Stimulated activated CD4-positive, alpha-beta T cell treated with anti-CD3 and anti-CD28 coated beads, Interleukin-12 subunit alpha, Interleukin-12 subunit beta, amount 100 ng/mL, for 4 hours (primary cell): ENCODE data around the gene SHMT2.

Experiments used
- DNase-seq: peaks from one replicate; pipeline ENCODE4 v3.0.0-alpha.2; 2020

The SHMT2 gene

DNA sequence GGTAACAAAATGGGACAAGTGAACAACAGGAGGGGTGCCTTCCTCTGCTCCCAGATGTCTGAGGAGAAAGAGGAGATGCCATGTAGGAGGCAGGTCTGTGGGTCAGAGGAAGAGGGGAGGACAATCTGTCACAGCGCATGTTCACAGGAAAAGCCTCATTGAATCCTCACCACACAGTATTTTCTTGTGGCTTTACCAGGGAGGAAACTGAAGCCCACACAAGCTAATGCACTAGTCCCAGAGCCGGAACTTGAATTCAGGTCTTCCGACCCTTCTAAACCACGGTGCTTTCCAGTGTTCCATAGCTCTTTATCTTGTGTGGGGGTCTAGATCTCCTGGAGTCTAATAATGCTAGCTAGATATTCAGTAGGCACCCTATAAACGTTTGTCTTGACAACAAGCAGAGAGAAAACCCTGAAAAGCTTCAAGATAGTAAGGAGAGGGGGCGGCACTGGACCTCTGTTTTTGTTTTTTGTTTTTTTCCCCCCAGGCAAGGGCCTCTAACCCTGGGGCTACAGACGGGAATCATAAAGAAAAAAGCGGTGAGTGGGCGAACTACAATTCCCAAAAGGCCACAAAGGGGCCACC is 371 bp upstream of the SHMT2 start:
- DNase-seq, result no peak

DNA sequence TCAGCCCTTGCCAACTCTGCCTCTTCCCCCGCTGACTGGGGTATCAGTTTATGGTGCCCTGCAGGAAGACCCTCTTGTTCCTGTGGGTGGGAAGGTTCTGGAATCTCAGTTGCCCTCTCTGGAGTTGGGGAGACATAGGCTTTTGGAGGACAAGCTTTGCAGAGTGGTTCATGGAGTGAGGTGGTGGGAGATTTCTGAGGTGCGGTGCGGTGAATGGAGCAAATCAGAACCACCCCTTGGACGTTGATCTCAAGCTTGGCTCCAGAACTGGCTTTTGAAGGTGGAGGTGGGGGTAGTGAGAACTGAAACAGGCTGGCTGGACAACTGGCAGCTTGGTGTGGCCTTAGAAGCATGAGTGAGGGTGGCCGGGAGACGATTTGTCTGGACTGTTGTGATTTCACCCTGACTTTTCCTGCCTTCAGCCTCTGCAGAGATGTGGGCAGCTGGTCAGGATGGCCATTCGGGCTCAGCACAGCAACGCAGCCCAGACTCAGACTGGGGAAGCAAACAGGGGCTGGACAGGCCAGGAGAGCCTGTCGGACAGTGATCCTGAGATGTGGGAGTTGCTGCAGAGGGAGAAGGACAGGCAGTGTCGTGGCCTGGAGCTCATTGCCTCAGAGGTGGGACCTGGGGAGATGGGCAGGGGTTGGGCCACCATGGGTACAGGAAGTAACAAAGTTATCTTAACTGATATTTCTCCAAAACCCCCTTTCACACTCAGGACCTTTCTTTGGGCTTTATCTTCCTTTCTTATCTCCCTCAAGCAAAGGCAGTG is 1.1 kb downstream of the SHMT2 start:
- DNase-seq, result no peak

DNA sequence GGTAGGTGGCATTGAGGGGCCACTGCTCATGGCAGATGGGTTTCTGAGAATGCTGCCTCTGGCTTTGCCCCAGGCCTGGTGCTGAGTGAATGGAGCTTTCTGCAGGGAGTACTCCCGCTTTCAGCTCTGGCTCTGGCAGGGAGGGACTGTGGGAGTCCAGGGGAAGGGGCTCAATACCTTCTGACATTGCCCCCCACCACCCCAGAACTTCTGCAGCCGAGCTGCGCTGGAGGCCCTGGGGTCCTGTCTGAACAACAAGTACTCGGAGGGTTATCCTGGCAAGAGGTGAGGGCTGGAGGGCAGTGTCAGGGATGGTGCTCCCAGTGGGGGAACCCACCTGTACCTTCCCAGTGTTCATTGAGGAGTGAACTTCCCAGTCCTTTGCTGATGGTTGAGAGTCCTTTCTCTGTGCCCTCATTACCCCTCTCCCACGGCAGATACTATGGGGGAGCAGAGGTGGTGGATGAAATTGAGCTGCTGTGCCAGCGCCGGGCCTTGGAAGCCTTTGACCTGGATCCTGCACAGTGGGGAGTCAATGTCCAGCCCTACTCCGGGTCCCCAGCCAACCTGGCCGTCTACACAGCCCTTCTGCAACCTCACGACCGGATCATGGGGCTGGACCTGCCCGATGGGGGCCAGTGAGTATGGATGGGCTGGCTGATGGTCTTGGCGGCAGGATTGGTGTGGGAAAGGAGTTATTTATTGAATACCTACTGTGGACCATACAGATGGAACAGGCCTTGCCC is 1.9 kb downstream of the SHMT2 start:
- DNase-seq, result no peak

DNA sequence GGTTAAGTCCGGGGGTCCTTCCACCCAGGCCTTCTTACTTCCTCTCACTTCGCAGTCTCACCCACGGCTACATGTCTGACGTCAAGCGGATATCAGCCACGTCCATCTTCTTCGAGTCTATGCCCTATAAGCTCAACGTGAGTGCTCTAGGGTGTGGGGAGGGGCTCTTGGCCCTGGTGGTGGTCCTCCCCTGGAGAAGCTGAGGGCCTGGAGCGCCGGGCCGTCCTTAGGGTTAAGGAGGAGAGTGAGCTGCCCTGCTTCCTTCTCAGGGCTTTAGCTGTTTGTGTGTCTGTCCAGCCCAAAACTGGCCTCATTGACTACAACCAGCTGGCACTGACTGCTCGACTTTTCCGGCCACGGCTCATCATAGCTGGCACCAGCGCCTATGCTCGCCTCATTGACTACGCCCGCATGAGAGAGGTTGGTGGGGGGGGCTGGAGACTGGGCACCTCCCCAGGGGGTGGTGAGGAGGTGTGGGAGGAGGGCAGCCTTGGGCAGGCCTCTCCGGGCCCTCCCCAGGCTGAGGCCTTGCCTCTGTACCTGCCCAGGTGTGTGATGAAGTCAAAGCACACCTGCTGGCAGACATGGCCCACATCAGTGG is 2.7 kb downstream of the SHMT2 start:
- DNase-seq, result no peak

DNA sequence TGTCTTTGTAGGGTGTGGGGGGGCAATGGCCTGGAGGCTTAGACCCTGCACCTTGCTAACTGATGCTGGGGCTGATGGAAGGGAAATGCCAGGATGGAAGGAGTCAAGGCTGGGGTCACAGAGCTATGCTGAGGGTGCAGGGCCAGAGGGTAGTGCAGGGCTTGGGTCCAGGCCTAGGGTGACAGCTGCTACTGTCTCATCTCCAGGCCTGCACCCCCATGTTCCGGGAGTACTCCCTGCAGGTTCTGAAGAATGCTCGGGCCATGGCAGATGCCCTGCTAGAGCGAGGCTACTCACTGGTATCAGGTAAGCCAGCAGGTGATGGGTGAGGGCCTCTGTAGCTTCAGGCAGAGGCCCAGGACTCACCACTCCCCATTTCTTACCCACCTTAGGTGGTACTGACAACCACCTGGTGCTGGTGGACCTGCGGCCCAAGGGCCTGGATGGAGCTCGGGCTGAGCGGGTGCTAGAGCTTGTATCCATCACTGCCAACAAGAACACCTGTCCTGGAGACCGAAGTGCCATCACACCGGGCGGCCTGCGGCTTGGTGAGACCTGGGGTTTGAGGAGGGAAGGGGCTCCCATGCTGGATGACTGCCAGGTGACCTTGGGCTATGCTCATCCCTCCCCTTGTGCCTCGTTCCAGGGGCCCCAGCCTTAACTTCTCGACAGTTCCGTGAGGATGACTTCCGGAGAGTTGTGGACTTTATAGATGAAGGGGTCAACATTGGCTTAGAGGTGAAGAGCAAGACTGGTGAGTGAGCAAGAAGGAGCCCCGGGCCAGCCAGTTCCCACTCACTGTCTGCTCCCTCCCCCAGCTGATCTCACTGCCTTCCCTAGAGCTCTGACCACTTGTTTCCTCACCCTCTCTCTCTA is 4.1 kb downstream of the SHMT2 start:
- no peak for DNase-seq

DNA sequence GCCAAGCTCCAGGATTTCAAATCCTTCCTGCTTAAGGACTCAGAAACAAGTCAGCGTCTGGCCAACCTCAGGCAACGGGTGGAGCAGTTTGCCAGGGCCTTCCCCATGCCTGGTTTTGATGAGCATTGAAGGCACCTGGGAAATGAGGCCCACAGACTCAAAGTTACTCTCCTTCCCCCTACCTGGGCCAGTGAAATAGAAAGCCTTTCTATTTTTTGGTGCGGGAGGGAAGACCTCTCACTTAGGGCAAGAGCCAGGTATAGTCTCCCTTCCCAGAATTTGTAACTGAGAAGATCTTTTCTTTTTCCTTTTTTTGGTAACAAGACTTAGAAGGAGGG is 4.7 kb downstream of the SHMT2 start:
- no peak for DNase-seq

DNA sequence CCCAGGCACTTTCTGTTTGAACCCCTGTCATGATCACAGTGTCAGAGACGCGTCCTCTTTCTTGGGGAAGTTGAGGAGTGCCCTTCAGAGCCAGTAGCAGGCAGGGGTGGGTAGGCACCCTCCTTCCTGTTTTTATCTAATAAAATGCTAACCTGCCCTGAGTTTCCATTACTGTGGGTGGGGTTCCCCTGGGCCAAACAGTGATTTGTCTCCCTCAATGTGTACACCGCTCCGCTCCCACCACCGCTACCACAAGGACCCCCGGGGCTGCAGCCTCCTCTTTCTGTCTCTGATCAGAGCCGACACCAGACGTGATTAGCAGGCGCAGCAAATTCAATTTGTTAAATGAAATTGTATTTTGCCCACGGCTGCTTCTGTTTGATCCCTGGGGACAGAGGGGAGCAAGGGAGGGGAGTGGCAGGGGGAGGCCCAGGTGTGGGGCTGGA is 5.1 kb downstream of the SHMT2 start:
- DNase-seq, result no peak

DNA sequence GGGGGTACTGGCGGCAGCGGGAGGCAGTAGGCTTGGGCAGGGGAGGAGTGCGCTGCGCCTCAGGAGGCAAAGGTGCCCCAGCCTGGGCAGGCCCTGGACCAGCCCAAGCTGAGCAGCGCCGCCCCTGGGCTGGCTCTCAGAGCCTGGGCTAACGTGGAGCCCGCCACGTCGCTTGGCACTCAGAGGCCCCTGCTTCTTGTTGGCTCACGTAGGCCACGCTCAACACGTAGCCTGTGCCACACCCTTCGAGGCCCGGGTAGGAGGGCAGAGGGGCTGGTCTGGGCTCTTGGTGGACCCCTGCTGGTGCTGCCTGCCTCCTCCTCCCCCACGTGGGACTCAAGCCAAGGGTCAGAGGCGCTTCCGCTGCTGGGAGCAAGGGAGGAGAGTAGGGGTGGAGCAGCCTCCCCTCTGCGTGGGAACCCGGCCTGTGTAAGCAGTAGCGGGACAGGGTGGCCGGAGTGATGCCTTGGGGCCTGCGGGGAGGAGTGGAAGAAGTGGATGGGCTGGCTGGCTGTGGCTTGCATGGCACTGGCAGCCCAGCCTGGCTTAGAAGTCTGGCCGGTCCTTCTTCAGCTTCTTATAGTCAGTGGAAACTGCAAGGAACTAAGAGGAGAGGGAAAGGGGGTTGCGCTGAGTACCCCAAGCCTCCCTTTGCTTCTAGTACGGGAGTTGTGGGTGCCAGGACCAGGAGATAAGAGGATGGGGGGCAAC is 5.7 kb downstream of the SHMT2 start:
- DNase-seq, result no peak

DNA sequence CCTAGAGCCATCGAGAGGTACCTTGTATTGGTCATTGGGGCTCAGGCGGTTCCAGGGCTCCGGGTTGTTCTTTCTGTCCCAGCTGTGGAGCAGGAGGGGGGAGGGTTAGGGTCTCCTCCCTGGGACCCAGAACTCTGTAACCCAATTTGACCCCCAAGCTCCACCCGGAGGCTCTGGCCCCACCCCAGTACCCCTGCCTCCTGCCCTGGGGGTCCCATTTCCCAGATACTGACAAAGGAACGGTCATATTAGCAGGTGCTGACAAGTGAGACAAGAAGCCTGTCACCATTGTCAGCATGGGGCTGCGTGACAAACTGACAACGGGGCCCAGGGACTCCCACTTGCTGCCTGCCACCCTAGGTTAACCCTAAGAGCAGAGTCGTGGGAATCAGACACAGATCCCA is 6.2 kb downstream of the SHMT2 start:
- DNase-seq, result no peak

DNA sequence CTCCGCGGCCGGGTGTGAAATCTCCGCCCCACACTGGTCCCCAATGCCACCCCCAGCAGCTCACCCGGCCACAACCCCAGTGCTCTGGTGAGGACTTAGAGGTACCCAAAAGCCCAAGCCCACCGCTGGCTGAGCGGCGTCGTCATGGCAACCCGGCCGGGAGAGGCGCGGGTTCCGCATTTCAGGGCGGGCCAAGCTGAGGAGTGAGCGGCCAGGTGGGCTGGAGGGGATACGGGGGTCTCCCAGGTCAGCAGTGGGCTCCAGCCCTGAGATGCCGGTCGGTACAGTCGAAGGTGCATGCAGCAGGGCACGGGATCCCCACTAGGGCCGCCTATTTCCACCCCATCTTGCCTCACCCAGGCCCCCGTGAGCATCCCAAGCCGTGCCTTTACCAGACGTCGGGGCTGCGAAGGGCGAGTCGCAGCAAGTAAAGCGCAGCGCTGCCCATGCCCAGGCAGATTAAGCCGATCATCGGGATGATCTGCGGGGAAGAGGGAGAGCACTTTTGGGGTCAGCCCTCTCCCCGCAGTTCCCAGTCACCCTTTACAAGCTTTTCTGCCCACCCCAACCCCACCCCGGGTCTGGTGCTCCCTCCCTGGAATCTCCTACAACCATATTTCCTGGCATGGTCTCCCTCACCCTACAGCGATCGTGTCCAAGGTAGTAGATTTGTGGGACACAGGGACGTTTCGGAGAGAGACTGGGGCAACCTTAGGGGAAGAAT is 6.9 kb downstream of the SHMT2 start:
- DNase-seq, result no peak

DNA sequence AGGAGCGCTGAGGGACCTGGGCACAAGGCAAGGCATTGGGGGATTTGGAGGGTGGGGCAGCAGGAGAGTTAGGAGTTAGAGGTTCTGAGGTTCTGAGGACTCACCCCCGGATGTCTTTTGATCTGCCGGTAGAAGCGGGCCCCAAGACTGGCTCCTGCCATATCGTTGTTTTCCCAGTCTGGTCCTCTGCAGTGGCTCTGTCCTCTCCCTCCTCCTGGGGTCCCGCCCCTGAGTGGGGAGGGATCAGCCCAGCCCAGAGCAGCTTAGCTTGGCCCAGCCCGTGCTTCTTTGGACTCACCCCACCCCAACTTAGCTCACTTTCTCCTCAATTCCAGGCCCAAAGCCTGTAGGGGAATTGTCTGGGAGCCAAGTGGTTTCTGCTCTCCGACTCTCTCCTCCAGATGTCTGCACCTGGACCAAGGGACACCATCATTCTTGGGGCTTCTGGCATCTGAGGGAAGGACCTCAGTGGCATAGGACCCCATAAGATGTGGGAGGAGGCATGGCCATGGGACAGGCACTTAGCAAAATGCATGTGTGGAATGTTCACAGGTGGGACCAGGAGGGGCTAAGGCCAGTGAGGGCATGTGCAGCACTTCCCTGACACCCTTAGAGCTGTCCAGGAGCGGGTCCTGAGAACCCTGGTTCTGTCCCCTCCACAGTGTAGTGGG is 7.5 kb downstream of the SHMT2 start:
- no peak for DNase-seq

DNA sequence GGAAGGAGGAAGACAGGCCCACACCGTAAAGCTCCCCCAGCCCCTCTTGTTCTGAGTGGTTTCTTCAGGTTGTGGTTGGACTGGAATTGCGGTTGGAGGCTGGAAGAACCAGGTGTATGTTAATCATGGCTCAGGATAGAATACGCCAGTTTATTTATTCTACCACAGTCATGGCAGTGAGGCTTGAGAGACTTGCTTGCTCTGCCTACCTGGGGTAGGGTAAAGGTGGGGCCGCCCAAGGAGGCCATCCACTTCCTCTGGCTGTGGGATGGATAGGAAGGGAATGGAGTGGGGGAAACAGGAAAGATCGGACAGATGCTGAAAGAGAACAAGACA is 8.1 kb downstream of the SHMT2 start:
- no peak for DNase-seq

DNA sequence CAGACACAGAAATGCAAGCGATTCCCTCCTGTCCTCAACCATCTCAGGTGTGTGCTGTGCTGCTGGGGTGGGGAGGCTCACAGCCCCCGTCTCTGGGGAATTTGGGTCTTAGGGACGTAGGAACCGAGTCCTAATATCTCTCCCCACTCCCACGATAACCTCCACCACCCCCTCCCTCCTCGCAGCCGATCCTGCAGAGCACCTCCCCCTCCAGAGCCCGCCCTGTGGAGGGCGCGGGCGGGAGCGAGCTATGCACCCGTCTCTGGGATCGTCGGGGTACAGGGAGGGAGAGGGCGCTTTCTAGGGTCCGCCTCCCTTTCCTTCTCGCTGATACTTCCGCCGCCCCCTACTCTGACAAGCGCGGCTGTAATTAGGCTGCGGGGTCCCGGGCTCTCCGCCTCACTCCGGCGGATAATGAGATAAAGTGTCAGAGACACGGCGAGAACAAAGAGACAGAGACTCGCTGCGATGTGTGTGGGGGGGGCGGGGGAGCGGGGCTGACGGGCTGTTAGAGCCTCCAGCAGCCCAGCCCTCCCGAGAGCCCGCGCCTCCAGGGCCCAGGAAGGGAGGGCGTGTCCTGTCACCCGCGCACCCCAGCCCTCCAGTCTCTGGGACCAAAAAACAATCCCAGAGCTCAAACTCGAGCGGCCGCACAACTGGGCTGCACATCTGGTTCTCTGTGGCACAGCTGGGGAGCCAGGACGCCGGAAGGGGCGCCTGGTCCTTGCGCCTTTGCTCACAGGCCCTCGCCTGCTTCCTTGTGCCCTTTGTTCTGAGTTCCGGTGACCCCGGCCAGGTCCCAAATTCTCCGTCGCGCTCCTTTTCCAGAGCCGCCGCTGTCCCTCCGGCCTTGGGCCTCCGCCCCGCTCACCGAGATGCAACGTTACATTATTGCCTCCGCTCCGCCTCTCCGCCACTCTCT is 8.7 kb downstream of the SHMT2 start:
- no peak for DNase-seq

DNA sequence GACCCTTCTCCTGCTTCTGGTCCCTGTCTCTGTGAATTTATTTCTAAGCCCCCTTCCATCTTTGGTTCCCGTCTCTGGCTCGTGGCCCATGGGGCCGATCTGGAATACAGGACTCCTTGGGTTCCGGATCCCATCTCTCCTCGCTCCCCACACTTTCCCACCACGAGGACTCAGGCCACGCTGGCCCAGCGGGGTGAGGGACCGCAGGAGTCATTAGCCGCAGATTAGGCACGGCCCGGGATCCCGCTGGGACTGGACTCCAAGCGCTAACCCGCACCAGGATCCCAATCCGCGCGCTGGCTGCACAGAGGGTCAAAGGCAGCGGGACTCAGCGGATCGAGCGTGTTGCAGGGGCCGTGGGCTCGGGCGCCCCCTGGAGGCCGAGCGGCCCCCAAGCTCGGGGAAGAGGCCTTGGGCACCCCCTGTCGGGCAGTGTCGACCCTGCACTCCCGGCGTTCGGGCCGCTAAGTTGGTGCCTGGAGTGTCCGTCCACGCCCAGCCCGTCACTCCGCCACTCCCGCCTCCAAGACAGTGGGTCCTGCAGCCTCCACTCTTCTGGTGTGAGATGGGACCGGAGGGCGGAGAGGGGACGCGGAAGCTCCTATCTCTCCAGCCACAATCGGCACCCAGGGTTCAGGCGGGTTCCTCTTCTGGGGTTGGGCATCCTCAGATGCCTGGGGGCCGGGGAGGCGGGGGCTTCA is 9.5 kb downstream of the SHMT2 start:
- DNase-seq, result peak; percentile 89

DNA sequence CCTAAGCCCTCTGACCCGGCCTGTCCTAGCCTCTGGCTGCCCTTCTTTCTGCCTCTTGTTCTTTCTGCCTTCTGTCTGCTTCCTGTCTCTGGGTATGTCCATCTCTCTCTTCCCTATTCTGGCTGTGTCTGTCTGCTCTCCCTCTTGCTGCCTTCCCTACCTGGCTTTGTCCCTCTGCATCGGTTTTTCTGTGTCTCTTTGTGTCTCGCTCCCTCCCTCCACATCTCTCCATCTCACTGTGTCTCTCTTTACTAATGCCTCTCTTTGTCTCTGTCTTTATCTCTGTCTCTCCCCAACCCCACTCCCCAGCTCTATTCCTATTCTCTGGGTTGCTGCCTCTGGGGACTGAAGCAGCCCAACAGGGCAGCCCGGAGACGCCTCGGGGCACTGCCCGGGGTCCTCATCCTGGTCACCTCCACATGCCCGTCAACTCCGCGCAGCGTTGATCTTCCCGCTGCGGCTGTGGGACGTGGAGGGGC is 10.1 kb downstream of the SHMT2 start:
- DNase-seq, result no peak

DNA sequence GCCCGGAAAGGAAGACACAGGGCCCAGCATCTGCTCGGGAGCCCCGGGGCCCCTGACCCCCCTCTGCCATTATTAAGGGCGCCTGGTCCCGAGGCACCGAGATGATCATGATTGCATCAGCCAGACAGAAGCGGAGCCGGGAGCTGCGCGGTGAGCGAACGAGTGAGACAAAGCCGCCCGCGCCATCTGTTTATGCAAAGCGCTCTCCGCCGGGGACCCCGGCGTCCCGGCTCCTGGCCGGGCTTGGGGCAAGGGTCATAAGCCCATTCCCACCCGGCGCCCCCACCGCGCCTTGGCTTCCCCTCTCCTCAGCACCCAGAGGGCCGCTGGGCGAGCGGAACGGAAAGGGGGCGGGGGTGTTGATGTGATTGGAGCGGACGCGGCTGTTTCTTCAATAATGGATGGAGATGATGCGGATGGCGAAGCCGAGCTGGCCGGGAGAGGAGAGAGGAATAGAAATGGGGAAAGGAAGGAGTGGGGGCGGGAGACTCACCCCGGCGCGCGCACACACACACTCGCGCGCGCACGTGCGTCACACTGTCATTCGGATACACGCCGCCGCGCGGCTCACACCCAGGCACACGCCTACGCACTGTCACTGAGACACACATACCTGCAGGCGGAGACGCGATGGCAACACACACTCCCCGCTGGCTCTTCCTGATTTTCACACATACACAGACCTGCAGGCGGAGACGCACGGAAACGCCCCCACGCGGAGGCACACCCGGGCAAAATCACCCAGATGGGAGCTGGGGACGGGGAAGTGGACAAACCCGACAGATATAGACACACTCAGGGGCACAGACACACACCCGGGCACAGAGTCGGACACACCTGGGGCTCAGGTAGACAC is 10.8 kb downstream of the SHMT2 start:
- peak; percentile 70 for DNase-seq

DNA sequence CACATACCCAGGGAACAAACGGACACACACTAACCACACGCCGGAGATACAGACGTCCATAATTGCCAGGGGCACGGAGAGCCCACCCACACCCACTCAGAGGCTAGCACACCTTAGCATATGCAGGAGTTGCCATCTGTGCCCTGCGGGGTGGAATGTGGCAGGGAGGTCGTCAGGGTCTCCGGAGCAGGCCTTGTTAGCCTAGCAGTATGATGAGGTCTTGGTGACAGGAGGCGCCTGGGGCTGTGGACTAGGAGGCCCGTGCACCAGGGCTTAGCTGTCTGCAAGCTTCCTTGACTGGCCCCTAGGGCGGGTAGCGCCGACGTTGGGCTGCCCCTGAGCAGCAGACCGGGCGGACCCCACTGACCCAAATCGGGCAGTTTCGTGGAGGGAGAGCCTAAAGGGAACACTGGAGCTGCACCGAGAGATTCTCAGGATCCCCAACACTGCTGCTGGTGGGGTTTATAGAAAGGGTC is 11.5 kb downstream of the SHMT2 start:
- no peak for DNase-seq
